ENCODE data around the gene TTLL8.

GRCh38 chr22:49973018-49973961 lies 84.8 kb downstream of the TTLL8 start:
- TF ChIP-seq REST (IDR thresholded peaks at IDR 0.05; ENCODE audit: low read depth) (no peak), RAD21 (IDR thresholded peaks at IDR 0.05; ENCODE audit: low read depth) (no peak), CEBPB (IDR thresholded peaks at IDR 0.05) (no peak)
